Motor neuron (in vitro differentiated cells): ENCODE data around the gene PPP1R3F. TPM values are rescaled to one million over a fixed set of nuclear protein-coding genes. Genes with fewer than 3 reads are reported as not detected.
"Not testable (repeated sequence)": the region's sequence is repeated elsewhere in the genome, so short reads cannot be mapped to it uniquely, and the experiment has no call there.

Experiments used
- ATAC-seq, 8 experiments: fragments of 200-7000 bp; cut with Tn5 transposase; replicated peaks in 6 of 8; 2 replicates each; pipeline ENCODE4 v1.8.0; 2021; ENCODE audit warnings: mild to moderate bottlenecking in 8 of 8, moderate library complexity in 8 of 8
- H3K27ac ChIP-seq, 2 donors: fragments of 250-450 bp; sonication (Bioruptor Pico); 2 replicates each; pipeline ENCODE4 v1.9.0; 2021; ENCODE audit warnings: antibody characterized with exemption in 2 of 2, mild to moderate bottlenecking in 2 of 2, moderate library complexity in 1 of 2
- H3K4me1 ChIP-seq, 2 donors: fragments of 250-450 bp; sonication (Bioruptor Pico); replicated peaks in 1 of 2; 2 replicates each; pipeline ENCODE4 v1.6.1; 2021; ENCODE audit warnings: antibody characterized with exemption in 2 of 2, mild to moderate bottlenecking in 2 of 2, moderate library complexity in 1 of 2
- H3K4me3 ChIP-seq, 5 donors: fragments of 250-450 bp; sonication (Bioruptor Pico); 2 replicates each; pipeline ENCODE4 v1.9.0; 2021; ENCODE audit warnings: antibody characterized with exemption in 5 of 5, mild to moderate bottlenecking in 5 of 5, moderate library complexity in 4 of 5
- WGBS, 10 experiments: fragments of 450-650 bp; shearing (Covaris generic); methylation state at CpG; one replicate each; pipeline ENCODE4 v1.0.0; 2022; 5-methylcytosine and 5-hydroxymethylcytosine counted together
- in situ Hi-C, 9 experiments: fragments of 400-800 bp; cut with MboI; loops; one replicate each; pipeline ENCODE4 v1.15.0; 2021; ENCODE audit warnings: low sequenced_read_pairs in 9 of 9, low pct_unique_long_range_greater_than_20kb in 2 of 9; ENCODE audit not compliant: unreplicated experiment in 9 of 9
- total RNA-seq, 8 experiments: library from RNA; unstranded; fragments of 300-600 nt; gene quantifications; 2 replicates each; pipeline versions ENCODE4 v1.2.3 to v1.2.4, GENCODE V29; 2022

PPP1R3F gene
- total RNA-seq, 8 experiments from 2014 or later = 3.8 to 16.1 (median 11.2) TPM

- 40% methylated on average over 1 of the region's 1 CpG; no CpG with 5 or more reads in 9 of the 10 experiments for WGBS, 10 experiments
- ATAC-seq = no peak
- Histone ChIP-seq H3K27ac (no peak overlapping the region), H3K4me3 (no peak overlapping the region), H3K4me1 (no peaks in the 10 kb centered on the region)
- in situ Hi-C loops = no loop called here
Measured at GRCh38 chrX:49287665-49288064, 18.1 kb downstream of the PPP1R3F start.

- in situ Hi-C loops = no loop called here
- Histone ChIP-seq H3K4me1 (no peaks in the 10 kb centered on the region), H3K4me3 (no peak overlapping the region), H3K27ac (no peak overlapping the region)
- WGBS, 10 experiments = 47 to 65% methylated on average over 2 to 7 of the region's 7 CpGs; no CpG with 5 or more reads in 8 of the 10 experiments
- no peak for ATAC-seq
Measured at GRCh38 chrX:49290215-49290614, 20.6 kb downstream of the PPP1R3F start.

DNA sequence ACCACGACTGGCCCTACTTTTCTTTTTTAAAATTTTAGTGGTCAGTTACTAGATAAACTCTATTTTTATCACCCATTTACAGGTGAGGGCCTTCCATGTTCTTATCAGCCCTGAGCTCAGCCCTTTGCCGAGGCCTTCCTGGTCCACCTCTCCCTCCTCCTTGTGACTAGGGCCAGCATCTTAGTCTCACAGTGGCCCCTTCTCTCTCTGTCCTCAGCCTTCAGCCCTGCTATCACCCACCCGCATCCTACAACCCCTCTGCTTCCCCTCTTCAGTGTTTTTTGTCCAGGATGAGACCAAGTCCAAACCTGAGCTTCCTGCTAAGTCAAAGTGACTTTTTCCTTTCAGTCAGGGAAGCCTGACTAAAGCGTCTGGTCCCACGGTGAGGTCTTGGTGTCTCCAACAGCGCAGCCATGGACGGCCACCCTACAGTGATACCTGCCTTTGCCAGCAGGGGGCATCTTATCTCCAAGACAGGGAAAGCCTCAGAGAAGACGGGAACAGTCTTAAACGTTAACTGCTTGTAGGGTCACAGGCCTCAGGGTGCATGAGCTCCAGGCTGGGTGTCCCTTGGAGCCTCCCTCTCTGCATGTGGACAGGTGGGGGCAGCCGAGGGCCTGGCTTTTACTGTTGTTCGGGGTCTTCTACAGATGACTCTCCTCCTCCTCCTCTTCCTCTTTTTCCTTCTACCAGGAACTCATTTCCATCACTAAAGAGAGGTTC is 22.2 kb downstream of the PPP1R3F start:
- peak; percentile 28 to 88 (median 60) for ATAC-seq
- no peak overlapping the region for H3K27ac ChIP-seq
- in situ Hi-C loops = no loop called here
- 7 to 44% (median 31%) methylated on average over 2 to 6 of the region's 11 CpGs; no CpG with 5 or more reads in 7 of the 10 experiments for WGBS, 10 experiments
- H3K4me1 ChIP-seq = no peaks in the 10 kb centered on the region
- no peak overlapping the region for H3K4me3 ChIP-seq

GRCh38 chrX:49292400-49293362 is 23.1 kb downstream of the PPP1R3F start:
- no peaks in the 10 kb centered on the region for H3K4me1 ChIP-seq
- no peak overlapping the region for H3K27ac ChIP-seq
- H3K4me3 ChIP-seq = no peak overlapping the region
- WGBS, 10 experiments = 0 to 100% (median 82%) methylated on average over 1 to 3 of the region's 17 CpGs; no CpG with 5 or more reads in 6 of the 10 experiments
- in situ Hi-C loops = no loop called here
- no peak for ATAC-seq

GRCh38 chrX:49299293-49299692 is 29.7 kb downstream of the PPP1R3F start:
- in situ Hi-C loops, H3K27ac ChIP-seq, H3K4me3 ChIP-seq, ATAC-seq, H3K4me1 ChIP-seq: not testable (repeated sequence)
- WGBS, 10 experiments = 70 to 100% methylated on average over 1 to 2 of the region's 5 CpGs; no CpG with 5 or more reads in 8 of the 10 experiments

- 0 to 33% methylated on average over 1 of the region's 1 CpG; no CpG with 5 or more reads in 8 of the 10 experiments for WGBS, 10 experiments
- no peak for ATAC-seq
- H3K27ac ChIP-seq = no peak overlapping the region
- H3K4me3 ChIP-seq = no peak overlapping the region
- H3K4me1 ChIP-seq = no peaks in the 10 kb centered on the region
- in situ Hi-C loops = no loop called here
Measured at GRCh38 chrX:49300703-49301102, 31.1 kb downstream of the PPP1R3F start.

GRCh38 chrX:49303346-49303745 is 33.8 kb downstream of the PPP1R3F start, which contains the start of gene GAGE10:
Gene GAGE10 (plus strand): TSS chrX:49303646. CDS start chrX:49304860, 1,214 bp downstream.
- no peak for ATAC-seq
- in situ Hi-C loops = no loop called here
- Histone ChIP-seq H3K4me1 (no peaks in the 10 kb centered on the region), H3K27ac (no peak within 1 kb of the TSS), H3K4me3 (no peak within 1 kb of the TSS)
- WGBS, 10 experiments = 24% methylated on average over 2 of the region's 15 CpGs; no CpG with 5 or more reads in 9 of the 10 experiments

- ATAC-seq, H3K4me1 ChIP-seq, in situ Hi-C loops, H3K4me3 ChIP-seq, H3K27ac ChIP-seq: not testable (repeated sequence)
- WGBS, 10 experiments = 35% methylated on average over 2 of the region's 2 CpGs; no CpG with 5 or more reads in 9 of the 10 experiments
Measured at GRCh38 chrX:49307775-49308174, 38.2 kb downstream of the PPP1R3F start.

DNA sequence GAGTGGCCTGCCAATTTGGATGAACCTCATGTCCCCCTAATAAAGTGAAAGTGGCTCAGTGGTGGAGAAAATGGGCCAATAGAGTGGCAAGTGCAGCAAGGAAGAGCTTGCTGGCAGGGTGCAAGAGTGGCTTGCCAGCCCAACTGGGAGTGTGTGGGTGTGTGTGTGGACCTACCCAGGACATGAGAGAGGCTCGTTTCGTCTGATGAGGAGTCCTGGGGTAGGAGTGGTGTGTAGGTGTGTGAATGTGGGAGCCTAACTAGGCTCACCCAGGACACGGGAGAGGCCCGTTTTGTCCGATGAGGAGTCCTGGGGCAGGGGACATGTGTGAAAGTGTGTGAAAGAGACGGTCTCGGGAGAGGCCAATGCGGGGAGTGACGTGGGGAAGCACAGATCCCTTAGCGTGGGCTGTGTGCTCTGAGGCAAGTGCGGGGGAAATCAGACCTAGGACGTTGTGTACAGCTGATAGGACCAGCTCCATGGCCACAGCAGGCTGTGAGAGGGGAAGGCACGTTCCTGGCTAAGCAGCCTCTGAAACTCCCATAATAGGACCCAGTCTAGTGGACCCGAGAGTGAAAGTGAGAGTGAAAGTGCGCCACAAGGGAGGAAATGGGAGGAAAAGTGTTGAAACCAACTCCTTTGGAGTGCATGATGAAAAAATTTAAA is 39.1 kb downstream of the PPP1R3F start:
- H3K27ac ChIP-seq = no peak overlapping the region
- H3K4me3 ChIP-seq = no peak overlapping the region
- WGBS, 10 experiments = 0 to 82% (median 43%) methylated on average over 2 to 7 of the region's 15 CpGs; no CpG with 5 or more reads in 6 of the 10 experiments
- in situ Hi-C loops = no loop called here
- ATAC-seq = peak in 3 of 8 experiments; percentile 22 to 84 (median 82)
- H3K4me1 ChIP-seq = peaks cover 0 to 4% of the 10 kb centered on the region in 2 donors

- Histone ChIP-seq H3K4me1 (peaks cover 0 to 4% of the 10 kb centered on the region in 2 donors), H3K27ac (no peak overlapping the region), H3K4me3 (no peak overlapping the region)
- WGBS, 10 experiments = 0 to 24% methylated on average over 1 to 8 of the region's 8 CpGs; no CpG with 5 or more reads in 8 of the 10 experiments
- peak in 2 of 8 experiments; percentile 63 to 76 for ATAC-seq
- in situ Hi-C loops = no loop called here
Measured at GRCh38 chrX:49309401-49309981, 39.9 kb downstream of the PPP1R3F start.

GRCh38 chrX:49310371-49310770 is 40.8 kb downstream of the PPP1R3F start:
- 40 to 70% (median 60%) methylated on average over 1 to 18 of the region's 18 CpGs; no CpG with 5 or more reads in 7 of the 10 experiments for WGBS, 10 experiments
- in situ Hi-C loops = no loop called here
- no peak overlapping the region for H3K27ac ChIP-seq

DNA sequence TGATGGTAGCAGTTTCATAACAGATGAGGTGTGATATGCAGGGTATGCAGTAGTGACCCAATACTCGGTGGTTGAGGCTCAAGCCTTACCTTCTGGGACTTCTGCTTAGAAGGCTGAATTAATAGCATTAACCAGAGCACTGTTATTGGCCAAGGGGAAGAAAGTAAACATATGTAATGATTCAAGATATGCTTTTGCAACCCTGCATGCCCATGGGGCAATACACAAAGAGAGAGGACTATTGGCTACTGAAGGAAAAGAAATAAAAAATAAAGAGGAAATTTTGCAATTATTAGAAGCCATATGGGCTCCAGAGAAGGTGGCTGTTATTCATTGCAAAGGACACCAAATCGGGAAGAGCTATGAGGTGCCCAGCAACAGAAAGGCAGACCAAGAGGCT is 42.6 kb downstream of the PPP1R3F start:
- 0 to 100% (median 44%) methylated on average over 1 to 2 of the region's 2 CpGs; no CpG with 5 or more reads in 6 of the 10 experiments for WGBS, 10 experiments
- no peak for ATAC-seq
- Histone ChIP-seq H3K27ac (no peak overlapping the region), H3K4me3 (no peak overlapping the region), H3K4me1 (peaks cover 0 to 4% of the 10 kb centered on the region in 2 donors)
- in situ Hi-C loops = no loop called here

More at GRCh38 chrX:49310371-49310770, 40.8 kb downstream of the PPP1R3F start:
- no peak for ATAC-seq
- no peak overlapping the region for H3K4me3 ChIP-seq
- H3K4me1 ChIP-seq = peaks cover 0 to 4% of the 10 kb centered on the region in 2 donors
